Ishikawa (cell line): ENCODE measurements around the gene GATA3.

Experiments used
- CEBPB ChIP-seq: IDR thresholded peaks from 2 replicates; pipeline ENCODE4 v1.6.1; 2012
- CREB1 ChIP-seq: IDR thresholded peaks from 2 replicates; pipeline ENCODE4 v1.6.1; 2012; ENCODE audit warnings: low read depth
- EGR1 ChIP-seq: IDR thresholded peaks from 2 replicates; pipeline ENCODE4 v1.6.1; 2012
- EP300 ChIP-seq: IDR thresholded peaks from 2 replicates; pipeline ENCODE4 v1.6.1; 2012; ENCODE audit warnings: borderline replicate concordance
- FOXM1 ChIP-seq: IDR thresholded peaks from 2 replicates; pipeline ENCODE4 v1.6.1; 2012; ENCODE audit warnings: low read depth, borderline replicate concordance
- NFIC ChIP-seq: IDR thresholded peaks from 2 replicates; pipeline ENCODE4 v1.6.1; 2012
- RAD21 ChIP-seq: IDR thresholded peaks from 2 replicates; pipeline ENCODE4 v1.6.1; 2012; ENCODE audit warnings: low read depth
- TAF1 ChIP-seq: IDR thresholded peaks from 2 replicates; pipeline ENCODE4 v1.6.1; 2012; ENCODE audit warnings: low read depth, mild to moderate bottlenecking
- TCF12 ChIP-seq: IDR thresholded peaks from 2 replicates; pipeline ENCODE4 v1.6.1; 2012; ENCODE audit warnings: low read depth
- TEAD4 ChIP-seq: IDR thresholded peaks from 2 replicates; pipeline ENCODE4 v1.6.1; 2012
- USF1 ChIP-seq: IDR thresholded peaks from 2 replicates; pipeline ENCODE4 v1.6.1; 2012
- YY1 ChIP-seq: IDR thresholded peaks from 2 replicates; pipeline ENCODE4 v1.6.1; 2012; ENCODE audit warnings: low read depth
- ZBTB7A ChIP-seq: IDR thresholded peaks from 2 replicates; pipeline ENCODE4 v1.6.1; 2012; ENCODE audit warnings: low read depth
- TF ChIP-seq, protein P1 (sequence below): IDR thresholded peaks from 2 replicates; pipeline ENCODE4 v1.6.1; 2012; ENCODE audit warnings: low read depth, mild to moderate bottlenecking
- TF ChIP-seq, protein P2 (sequence below): IDR thresholded peaks from 2 replicates; pipeline ENCODE4 v1.6.1; 2012

The GATA3 gene

DNA sequence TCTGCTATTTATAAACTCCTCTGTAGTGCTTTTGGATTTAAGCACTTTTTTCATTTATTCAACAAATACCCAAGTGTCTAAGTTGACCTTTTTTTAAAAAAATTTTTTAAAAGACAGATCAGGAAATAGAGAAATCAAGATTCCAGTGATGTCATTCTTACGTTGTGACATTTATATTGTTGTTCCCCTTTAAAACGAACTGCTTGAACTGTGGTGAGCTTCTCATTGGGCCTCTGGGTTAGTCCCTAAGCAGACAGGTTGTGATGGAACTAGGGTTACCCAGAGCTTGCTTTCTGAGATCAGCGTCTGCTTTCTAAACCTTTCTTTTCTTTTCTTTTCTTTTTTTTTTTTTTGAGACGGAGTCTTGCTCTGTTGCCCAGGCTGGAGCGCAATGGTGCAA lies 22.4 kb downstream of the GATA3 start:
- TF ChIP-seq CEBPB (no peak), TCF12 (no peak), NFIC (no peak), ZBTB7A (no peak), USF1 (no peak), TAF1 (no peak), EGR1 (no peak)
- TF ChIP-seq, protein P1, sequence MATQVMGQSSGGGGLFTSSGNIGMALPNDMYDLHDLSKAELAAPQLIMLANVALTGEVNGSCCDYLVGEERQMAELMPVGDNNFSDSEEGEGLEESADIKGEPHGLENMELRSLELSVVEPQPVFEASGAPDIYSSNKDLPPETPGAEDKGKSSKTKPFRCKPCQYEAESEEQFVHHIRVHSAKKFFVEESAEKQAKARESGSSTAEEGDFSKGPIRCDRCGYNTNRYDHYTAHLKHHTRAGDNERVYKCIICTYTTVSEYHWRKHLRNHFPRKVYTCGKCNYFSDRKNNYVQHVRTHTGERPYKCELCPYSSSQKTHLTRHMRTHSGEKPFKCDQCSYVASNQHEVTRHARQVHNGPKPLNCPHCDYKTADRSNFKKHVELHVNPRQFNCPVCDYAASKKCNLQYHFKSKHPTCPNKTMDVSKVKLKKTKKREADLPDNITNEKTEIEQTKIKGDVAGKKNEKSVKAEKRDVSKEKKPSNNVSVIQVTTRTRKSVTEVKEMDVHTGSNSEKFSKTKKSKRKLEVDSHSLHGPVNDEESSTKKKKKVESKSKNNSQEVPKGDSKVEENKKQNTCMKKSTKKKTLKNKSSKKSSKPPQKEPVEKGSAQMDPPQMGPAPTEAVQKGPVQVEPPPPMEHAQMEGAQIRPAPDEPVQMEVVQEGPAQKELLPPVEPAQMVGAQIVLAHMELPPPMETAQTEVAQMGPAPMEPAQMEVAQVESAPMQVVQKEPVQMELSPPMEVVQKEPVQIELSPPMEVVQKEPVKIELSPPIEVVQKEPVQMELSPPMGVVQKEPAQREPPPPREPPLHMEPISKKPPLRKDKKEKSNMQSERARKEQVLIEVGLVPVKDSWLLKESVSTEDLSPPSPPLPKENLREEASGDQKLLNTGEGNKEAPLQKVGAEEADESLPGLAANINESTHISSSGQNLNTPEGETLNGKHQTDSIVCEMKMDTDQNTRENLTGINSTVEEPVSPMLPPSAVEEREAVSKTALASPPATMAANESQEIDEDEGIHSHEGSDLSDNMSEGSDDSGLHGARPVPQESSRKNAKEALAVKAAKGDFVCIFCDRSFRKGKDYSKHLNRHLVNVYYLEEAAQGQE, result no peak

DNA sequence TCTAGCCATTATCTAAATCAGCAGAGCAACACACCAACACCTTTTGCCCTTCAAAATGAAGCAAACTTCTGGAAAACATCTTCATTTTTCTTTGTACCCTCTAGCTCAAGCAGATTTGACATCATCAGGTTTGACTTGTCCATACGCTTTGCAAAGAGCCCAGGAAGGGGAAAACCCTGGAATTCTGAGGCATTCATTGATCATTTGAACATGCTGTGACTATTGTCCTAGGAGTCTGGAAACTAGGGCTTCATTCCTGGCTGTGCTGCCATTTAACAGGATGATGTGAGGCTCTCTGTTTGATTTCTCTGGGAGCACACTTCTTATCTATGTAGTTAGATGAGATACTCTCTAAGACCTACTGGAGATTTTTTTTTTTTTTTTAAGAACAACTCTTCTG lies 23.5 kb downstream of the GATA3 start:
- TF ChIP-seq USF1 (no peak), ZBTB7A (no peak), FOXM1 (no peak)
- TF ChIP-seq, protein P2, sequence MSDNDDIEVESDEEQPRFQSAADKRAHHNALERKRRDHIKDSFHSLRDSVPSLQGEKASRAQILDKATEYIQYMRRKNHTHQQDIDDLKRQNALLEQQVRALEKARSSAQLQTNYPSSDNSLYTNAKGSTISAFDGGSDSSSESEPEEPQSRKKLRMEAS, result no peak

GRCh38 chr10:8079126-8079525 lies 24.6 kb downstream of the GATA3 start:
- TF ChIP-seq ZBTB7A, result no peak
- no peak for TF ChIP-seq EP300
- TF ChIP-seq, protein P2, result no peak
- TF ChIP-seq TAF1, result no peak
- TF ChIP-seq EGR1, result no peak
- TF ChIP-seq USF1, result no peak
- no peak for TF ChIP-seq RAD21

- TF ChIP-seq ZBTB7A (no peak), TEAD4 (no peak), NFIC (no peak), EGR1 (no peak), YY1 (no peak), CREB1 (no peak)
- TF ChIP-seq, protein P2, result no peak
Observed at GRCh38 chr10:8084799-8085198, 30.3 kb downstream of the GATA3 start.

DNA sequence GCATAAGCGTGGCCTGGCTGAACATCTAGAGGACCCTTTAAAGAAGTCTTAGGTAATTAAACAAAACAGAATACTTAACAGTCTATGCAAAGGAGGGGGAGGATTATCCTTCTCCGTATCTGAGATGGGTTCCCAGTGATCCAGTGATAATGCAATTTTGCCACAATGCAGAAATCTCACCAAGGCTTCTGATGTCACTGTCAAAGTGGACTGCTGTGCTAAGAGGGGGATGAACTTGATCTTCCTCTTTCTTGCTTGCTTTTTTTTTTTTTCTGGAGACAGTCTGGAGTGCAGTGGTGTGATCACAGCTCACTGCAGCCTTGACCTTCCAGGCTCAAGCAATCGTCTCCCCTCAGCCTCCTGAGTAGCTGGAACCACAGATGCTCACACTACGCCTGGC lies 30.8 kb downstream of the GATA3 start:
- TF ChIP-seq TEAD4 (no peak), EP300 (no peak)

DNA sequence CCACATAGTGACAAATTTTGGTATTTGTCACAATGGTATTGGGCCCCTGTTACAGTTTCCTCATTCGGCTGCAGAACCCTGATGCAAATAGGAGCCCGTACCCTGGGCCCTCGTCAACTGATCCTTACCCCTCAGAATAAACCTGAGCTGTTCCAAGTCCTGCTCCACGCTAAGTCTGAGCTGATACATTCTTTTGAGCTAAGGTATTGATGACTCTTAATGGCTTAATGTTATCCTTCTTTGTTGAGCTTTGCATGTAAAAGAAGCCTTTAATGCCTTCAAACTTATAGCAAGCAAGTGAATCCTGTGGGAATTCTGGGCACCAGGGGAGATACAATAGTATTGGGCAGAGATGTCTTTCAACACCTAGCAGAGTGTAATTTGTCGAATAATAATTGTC lies 31.8 kb downstream of the GATA3 start:
- no peak for TF ChIP-seq FOXM1
- TF ChIP-seq TAF1, result no peak
- no peak for TF ChIP-seq TEAD4
- TF ChIP-seq EGR1, result no peak
- no peak for TF ChIP-seq USF1
- TF ChIP-seq CEBPB, result no peak
- TF ChIP-seq, protein P2, result no peak
- no peak for TF ChIP-seq TCF12
- TF ChIP-seq RAD21, result no peak
- no peak for TF ChIP-seq CREB1

DNA sequence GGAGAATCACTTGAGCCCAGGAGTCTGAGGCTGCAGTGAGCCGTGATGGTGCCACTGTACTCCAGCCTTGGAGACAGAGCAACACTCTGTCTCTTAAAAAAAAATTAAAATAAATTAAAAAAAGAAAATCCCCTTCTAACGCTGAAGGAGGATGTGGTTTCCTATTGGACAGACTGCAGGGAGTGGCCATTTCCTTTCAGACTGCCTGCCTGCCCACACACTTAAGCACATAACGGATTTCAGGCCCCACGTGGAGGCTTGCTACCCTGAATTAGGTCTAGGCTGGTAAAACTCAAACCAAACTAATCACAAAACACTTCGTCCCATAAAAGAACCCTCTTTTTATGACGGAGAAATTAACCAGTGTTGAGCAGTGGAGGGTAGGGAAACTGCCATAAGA lies 34.0 kb downstream of the GATA3 start:
- no peak for TF ChIP-seq EGR1
- TF ChIP-seq YY1, result no peak
- no peak for TF ChIP-seq FOXM1
- TF ChIP-seq, protein P2, result no peak
- TF ChIP-seq TCF12, result no peak
- no peak for TF ChIP-seq ZBTB7A
- no peak for TF ChIP-seq NFIC
- TF ChIP-seq EP300, result no peak
- no peak for TF ChIP-seq TAF1
- no peak for TF ChIP-seq CEBPB
- no peak for TF ChIP-seq RAD21
- TF ChIP-seq, protein P1, result no peak
- TF ChIP-seq CREB1, result no peak
